IPS-15b (cell line): Measurements from ENCODE around the gene UBAC2.

Source experiments
- H3K27me3 ChIP-seq: one replicate; pipeline ENCODE4 v1.6.1; 2013; ENCODE audit warnings: low read length; ENCODE audit not compliant: control insufficient read depth, insufficient read depth
- H3K36me3 ChIP-seq: one replicate; pipeline ENCODE4 v1.6.1; 2013; ENCODE audit warnings: low read length; ENCODE audit not compliant: control insufficient read depth, insufficient read depth
- H3K4me1 ChIP-seq: one replicate; pipeline ENCODE4 v1.6.1; 2013; ENCODE audit warnings: mild to moderate bottlenecking, low read length; ENCODE audit not compliant: control insufficient read depth, insufficient read depth
- H3K4me3 ChIP-seq: one replicate; pipeline ENCODE4 v1.5.1; 2013; ENCODE audit warnings: low read depth, low read length
- H3K9ac ChIP-seq: one replicate; pipeline ENCODE4 v1.6.1; 2013; ENCODE audit warnings: low read depth, mild to moderate bottlenecking, low read length
- H3K9me3 ChIP-seq: one replicate; pipeline ENCODE4 v1.6.1; 2013; ENCODE audit warnings: mild to moderate bottlenecking, low read length; ENCODE audit not compliant: control insufficient read depth, insufficient read depth

Gene UBAC2

GRCh38 chr13:99341969-99342722 is 141.5 kb downstream of the UBAC2 start:
- no peak overlapping the region for H3K9ac ChIP-seq
- no peaks in the 10 kb centered on the region for H3K27me3 ChIP-seq
- no peak overlapping the region for H3K4me3 ChIP-seq
- peaks cover 14% of the 10 kb centered on the region for H3K36me3 ChIP-seq
- no peaks in the 10 kb centered on the region for H3K4me1 ChIP-seq
- H3K9me3 ChIP-seq, result no peaks in the 10 kb centered on the region

GRCh38 chr13:99342723-99343315 is 142.2 kb downstream of the UBAC2 start:
- Histone ChIP-seq H3K4me1 (no peaks in the 10 kb centered on the region), H3K27me3 (no peaks in the 10 kb centered on the region), H3K4me3 (no peak overlapping the region), H3K9me3 (no peaks in the 10 kb centered on the region), H3K9ac (no peak overlapping the region), H3K36me3 (peaks cover 14% of the 10 kb centered on the region)

- Histone ChIP-seq H3K9ac (no peak overlapping the region), H3K4me3 (no peak overlapping the region), H3K27me3 (no peaks in the 10 kb centered on the region), H3K4me1 (no peaks in the 10 kb centered on the region), H3K9me3 (no peaks in the 10 kb centered on the region), H3K36me3 (peaks cover 14% of the 10 kb centered on the region)
Observed at GRCh38 chr13:99344610-99345208, 144.1 kb downstream of the UBAC2 start.

- Histone ChIP-seq H3K36me3 (peaks cover 14% of the 10 kb centered on the region), H3K27me3 (no peaks in the 10 kb centered on the region), H3K9ac (no peak overlapping the region), H3K9me3 (no peaks in the 10 kb centered on the region), H3K4me3 (no peak overlapping the region), H3K4me1 (no peaks in the 10 kb centered on the region)
Observed at GRCh38 chr13:99345345-99345744, 144.7 kb downstream of the UBAC2 start.

GRCh38 chr13:99346335-99347042 is 145.8 kb downstream of the UBAC2 start:
- H3K36me3 ChIP-seq, result peaks cover 14% of the 10 kb centered on the region
- no peak overlapping the region for H3K4me3 ChIP-seq
- H3K9ac ChIP-seq, result no peak overlapping the region
- no peaks in the 10 kb centered on the region for H3K9me3 ChIP-seq
- no peaks in the 10 kb centered on the region for H3K4me1 ChIP-seq
- H3K27me3 ChIP-seq, result no peaks in the 10 kb centered on the region

- Histone ChIP-seq H3K9me3 (no peaks in the 10 kb centered on the region), H3K27me3 (no peaks in the 10 kb centered on the region), H3K4me3 (no peak overlapping the region), H3K4me1 (no peaks in the 10 kb centered on the region), H3K36me3 (peaks cover 14% of the 10 kb centered on the region), H3K9ac (no peak overlapping the region)
Observed at GRCh38 chr13:99347335-99347878, 146.8 kb downstream of the UBAC2 start.

GRCh38 chr13:99347911-99348451 is 147.3 kb downstream of the UBAC2 start:
- H3K4me1 ChIP-seq, result no peaks in the 10 kb centered on the region
- no peak overlapping the region for H3K4me3 ChIP-seq
- no peak overlapping the region for H3K9ac ChIP-seq
- H3K27me3 ChIP-seq, result no peaks in the 10 kb centered on the region
- peaks cover 12% of the 10 kb centered on the region for H3K36me3 ChIP-seq
- H3K9me3 ChIP-seq, result no peaks in the 10 kb centered on the region

- Histone ChIP-seq H3K4me3 (no peak overlapping the region), H3K36me3 (peaks cover 3% of the 10 kb centered on the region)
Observed at GRCh38 chr13:99350191-99350590, 149.5 kb downstream of the UBAC2 start.

GRCh38 chr13:99351772-99352171 is 151.1 kb downstream of the UBAC2 start:
- Histone ChIP-seq H3K27me3 (no peaks in the 10 kb centered on the region), H3K4me3 (no peak overlapping the region), H3K4me1 (no peaks in the 10 kb centered on the region), H3K9ac (no peak overlapping the region), H3K36me3 (peaks cover 2% of the 10 kb centered on the region), H3K9me3 (no peaks in the 10 kb centered on the region)

More at GRCh38 chr13:99350191-99350590, 149.5 kb downstream of the UBAC2 start:
- Histone ChIP-seq H3K4me1 (no peaks in the 10 kb centered on the region), H3K9ac (no peak overlapping the region), H3K27me3 (no peaks in the 10 kb centered on the region), H3K9me3 (no peaks in the 10 kb centered on the region)

GRCh38 chr13:99352351-99353245 is 151.9 kb downstream of the UBAC2 start:
- Histone ChIP-seq H3K36me3 (peaks cover 6% of the 10 kb centered on the region), H3K4me3 (no peak overlapping the region), H3K27me3 (no peaks in the 10 kb centered on the region), H3K4me1 (no peaks in the 10 kb centered on the region), H3K9ac (no peak overlapping the region), H3K9me3 (no peaks in the 10 kb centered on the region)

GRCh38 chr13:99353246-99353600 is 152.6 kb downstream of the UBAC2 start:
- no peaks in the 10 kb centered on the region for H3K9me3 ChIP-seq
- no peaks in the 10 kb centered on the region for H3K4me1 ChIP-seq
- peaks cover 8% of the 10 kb centered on the region for H3K36me3 ChIP-seq
- no peaks in the 10 kb centered on the region for H3K27me3 ChIP-seq
- no peak overlapping the region for H3K4me3 ChIP-seq
- H3K9ac ChIP-seq, result no peak overlapping the region
